Epithelial cell of prostate (primary cell): Measurements from ENCODE around the gene HP1BP3.

Source experiments
- DNase-seq: peaks from one replicate; pipeline ENCODE4 v3.0.0-alpha.2; 2011; ENCODE audit warnings: low read depth, low spot score
- H3K27ac ChIP-seq: fragments of 450-650 bp; 2 replicates; pipeline ENCODE4 v1.5.1; 2017; ENCODE audit warnings: mild to moderate bottlenecking

HP1BP3 gene

DNA sequence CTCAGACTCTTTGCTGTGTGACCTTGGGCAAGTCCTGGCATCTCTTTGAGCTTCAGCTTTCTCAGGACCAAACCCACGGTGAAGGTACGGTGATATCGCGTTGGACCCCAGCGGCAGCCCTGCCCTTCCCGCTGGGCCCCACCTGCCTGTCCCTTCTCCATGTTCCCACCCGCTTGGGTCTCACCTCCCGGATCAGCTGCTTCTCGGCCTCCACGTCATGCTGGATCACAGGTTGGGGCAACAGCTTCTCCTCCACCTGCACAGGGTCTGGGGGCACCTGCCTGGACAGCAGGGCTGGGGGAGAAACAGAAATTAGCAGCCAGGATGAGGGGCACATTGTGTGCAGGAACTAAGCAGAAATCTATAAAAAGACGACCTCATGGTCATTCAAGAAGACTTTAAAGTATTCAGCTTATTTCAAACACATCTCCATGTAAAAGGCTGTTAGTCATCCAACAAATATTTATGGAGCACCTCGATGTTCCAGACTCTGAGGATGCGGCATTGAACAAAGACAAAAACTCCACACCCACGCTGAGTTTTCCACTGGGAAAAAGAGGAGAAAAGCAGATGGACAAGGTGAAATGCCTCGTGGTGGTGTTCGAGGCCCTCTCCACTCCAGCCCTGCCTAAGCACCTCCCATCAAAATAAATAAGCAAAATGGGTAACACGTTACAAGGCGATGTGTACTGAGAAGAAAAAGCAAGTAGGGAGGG lies 88.8 kb downstream of the HP1BP3 start:
- no peak for DNase-seq
- H3K27ac ChIP-seq = no peak overlapping the region

DNA sequence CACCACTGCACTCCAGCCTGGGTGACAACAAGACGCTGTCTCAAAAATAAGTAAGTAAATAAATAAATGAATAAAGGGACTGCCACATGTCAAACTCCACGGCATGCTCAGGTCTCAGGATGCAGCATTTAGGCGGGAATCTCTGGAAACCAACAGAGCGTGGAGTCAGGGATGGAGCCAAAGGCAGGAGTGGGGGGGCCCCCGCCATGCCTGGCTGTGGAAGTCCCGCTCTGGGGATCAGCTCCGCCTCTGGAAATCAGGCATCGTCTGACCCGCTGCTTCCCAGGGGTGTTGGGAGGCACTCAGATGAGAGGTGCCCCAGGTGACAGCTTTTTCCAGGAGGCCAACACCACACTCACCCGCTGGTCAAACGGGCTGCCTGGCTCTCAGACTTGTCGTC lies 89.5 kb downstream of the HP1BP3 start:
- no peak overlapping the region for H3K27ac ChIP-seq
- no peak for DNase-seq

DNA sequence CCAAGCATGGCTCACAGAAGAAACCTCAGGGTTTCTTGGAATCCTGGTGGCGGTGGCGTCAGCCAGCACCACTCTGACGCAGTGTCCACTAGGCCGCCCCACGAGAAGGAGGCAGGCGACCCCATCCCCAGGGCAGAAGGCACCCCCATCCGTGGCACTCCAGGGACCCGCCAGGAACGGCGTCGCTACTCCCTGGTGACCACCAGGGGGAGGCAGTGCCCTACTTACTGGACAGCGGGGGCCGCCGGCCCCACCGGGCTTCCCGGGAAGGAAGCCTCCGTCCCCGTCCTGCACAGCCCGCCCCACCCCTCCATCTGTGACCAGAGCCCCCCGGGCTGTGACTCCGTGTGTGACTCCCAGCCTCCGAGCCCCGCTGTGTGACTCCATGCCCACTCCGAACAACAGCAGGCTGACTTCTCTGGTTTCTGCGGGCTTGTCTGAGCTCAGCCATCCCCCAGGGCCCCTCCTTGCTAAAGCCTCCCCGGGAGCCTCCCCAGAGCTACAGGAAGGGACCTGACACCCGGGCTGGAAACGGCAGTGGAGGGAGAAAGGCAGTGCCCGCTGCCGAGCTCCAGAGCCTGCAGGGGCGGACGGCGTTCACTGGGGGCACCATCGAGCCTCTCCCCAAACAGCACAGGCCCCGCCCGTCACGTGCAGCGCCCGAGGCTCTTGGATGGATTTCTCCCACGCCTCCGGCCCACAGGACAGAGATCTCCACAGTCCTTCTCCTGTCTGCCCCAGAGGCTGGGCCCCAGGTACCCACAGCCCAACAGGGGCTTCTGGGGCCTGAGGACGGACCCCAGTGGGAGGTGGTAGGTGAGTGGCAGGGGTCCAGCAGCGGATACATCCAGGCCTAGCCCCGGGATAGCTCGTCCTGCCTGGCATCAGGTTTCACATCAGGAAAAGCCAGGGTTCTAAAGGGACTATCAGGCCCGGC lies 90.4 kb downstream of the HP1BP3 start:
- peak overlapping the region; percentile 50 for H3K27ac ChIP-seq
- peak; percentile 18 for DNase-seq

DNA sequence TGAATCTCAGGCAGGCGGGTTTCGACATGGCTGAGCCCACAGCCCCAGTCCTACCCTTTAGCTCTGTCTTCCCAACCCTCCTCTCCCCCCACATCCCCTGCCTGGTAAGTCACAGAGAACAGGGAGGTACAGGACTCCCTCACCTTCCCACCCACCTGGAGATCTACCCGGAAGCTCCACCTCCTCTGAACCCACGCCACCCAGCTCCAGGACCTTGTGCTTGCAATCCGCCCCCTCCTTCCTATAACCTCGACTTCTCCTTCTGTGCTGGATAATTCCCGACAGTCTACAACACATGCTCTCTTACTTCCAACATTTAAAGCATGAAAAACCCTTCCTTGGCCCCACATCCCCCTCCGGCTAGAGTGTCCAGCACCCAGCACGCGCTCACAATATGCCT lies 91.6 kb downstream of the HP1BP3 start:
- no peak for DNase-seq
- H3K27ac ChIP-seq = no peak overlapping the region

DNA sequence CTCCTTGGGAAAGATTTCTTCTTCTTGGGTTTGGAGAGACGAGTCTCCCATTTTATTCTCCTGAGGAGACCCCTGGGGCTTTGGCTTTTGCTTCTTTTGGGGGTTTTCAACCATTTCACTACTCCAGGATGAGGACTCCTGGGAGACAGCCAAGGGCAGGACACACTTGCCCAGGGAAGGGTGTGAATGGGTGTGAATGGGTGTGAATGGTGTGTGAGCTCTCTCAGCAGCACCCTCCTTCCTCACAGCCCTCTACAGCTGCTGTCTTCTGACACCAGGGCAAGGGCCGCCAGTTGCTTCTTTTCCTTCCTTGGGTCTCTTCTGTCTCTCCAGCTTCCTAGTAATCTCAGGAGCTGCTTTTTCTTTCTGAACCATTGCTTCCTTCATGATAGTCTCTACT lies 93.5 kb downstream of the HP1BP3 start:
- DNase-seq = no peak
- no peak overlapping the region for H3K27ac ChIP-seq
